HG02870 (cell line): ENCODE data around the gene TMEM219.

Experiments
- ATAC-seq: cut with Tn5 transposase; IDR thresholded peaks from one replicate; pipeline ENCODE4 v1.9.1; 2021; ENCODE audit warnings: mild to moderate bottlenecking, moderate library complexity; ENCODE audit not compliant: unreplicated experiment

TMEM219 gene

DNA sequence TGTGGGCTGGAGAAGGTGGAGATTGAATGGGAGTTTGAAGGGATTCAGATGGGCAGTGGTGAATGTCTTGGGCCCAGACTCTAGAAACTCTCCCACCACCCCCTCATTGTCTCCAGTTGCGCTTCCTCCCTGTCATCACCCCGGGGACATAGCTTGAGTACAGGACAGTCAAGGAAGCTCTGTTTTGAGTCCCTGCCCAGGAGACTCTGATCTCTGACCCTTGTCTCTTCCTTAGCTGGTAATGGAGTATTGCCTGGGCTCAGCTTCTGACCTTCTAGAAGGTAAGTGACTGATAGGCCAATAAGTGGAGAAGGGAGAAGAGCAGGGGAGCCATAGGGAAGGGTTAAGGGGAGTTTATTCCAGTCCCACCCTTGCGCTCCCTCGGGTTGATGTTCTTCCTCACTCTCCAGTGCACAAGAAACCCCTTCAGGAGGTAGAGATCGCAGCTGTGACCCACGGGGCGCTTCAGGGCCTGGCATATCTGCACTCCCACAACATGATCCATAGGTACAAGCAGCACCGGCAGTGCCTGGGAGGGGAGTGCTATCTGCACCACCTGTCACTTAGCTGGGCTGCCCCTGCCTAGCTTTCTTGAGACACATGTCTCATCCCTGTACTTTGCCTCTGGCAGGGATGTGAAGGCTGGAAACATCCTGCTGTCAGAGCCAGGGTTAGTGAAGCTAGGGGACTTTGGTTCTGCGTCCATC lies 16.8 kb downstream of the TMEM219 start:
- ATAC-seq: no peak

DNA sequence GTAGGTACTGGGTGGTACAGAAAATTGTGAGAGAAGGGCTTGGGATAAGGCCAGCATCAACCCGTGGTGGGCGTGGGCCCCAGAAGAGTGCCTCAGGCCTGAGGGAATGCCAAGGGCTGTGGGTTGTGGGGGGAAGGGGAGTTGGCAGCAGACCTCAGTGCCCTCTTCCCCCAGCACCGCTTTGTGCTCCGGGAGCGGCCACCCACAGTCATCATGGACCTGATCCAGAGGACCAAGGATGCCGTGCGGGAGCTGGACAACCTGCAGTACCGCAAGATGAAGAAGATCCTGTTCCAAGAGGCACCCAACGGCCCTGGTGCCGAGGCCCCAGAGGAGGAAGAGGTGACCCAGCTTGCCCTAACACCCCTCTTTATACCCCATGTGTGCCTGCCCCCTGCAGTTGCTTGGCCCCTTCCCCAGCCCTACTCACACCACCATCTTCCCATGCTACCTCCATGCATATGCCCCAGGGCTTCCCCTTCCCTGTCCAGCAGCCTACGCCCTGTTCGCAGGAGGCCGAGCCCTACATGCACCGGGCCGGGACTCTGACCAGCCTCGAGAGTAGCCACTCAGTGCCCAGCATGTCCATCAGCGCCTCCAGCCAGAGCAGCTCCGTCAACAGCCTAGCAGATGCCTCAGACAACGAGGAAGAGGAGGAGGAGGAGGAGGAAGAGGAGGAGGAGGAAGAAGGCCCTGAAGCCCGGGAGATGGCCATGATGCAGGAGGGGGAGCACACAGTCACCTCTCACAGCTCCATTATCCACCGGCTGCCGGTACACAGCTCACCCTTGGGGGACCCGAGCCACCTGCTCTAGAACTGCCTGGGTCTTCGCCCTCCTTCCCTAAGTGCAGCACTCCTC lies 20.9 kb downstream of the TMEM219 start:
- ATAC-seq: no peak

DNA sequence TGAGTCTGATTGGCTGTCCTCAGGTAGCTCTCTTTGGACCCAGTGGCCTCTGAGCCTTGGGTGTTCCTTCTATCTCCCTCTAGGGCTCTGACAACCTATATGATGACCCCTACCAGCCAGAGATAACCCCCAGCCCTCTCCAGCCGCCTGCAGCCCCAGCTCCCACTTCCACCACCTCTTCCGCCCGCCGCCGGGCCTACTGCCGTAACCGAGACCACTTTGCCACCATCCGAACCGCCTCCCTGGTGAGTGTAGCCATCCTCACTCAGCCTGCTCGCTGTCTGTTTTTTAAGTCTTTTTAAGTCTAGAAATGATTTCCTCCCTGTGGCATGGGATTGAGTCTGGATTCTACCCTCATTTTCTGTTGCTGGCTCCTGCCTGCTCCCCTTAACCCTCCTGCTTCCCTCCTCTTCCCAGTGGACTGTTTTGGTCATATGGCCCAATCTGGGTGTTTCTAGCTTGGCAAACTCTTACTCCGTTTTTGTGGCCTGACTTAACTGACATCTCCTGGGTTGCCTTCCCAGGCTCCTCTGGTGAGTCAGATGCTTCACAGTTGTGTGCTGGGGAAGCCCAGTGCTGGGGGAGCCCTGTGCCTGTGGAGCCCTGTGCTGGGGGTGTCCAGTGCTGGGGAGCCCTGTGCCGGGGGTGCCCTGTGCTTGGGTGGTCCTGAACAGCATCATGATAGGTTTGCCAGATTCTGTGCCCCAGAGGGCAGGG lies 21.7 kb downstream of the TMEM219 start:
- no peak for ATAC-seq

DNA sequence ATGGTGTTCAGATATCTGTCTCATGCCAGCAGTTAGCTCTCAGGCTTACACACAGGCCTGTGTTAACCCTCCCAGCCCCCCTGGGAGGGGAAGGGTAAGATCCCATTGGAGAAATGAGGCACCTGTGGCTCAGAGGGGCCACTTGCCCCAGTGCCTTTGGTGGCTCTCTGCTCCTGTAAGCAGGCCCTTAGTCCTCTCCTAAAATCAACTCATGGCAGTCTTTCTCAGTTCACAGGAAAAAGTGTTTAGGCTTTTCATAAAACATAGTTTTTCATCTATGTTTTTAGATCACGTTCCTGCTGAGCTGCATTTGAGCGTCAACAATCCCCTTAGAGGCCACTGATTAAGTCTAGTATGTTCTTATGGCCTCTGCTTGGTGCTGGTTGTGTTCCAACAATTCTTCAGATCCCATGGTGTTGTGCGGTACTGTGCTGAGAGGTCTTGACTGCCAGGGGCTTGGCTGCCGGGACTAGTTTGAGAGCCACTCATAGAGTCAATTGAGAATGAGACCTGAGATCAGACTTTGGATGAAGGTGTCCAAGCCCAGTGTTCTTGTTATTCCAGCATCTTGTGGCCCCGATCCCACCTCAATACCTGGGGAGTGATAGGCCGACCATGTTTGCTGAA lies 22.4 kb downstream of the TMEM219 start:
- no peak for ATAC-seq

DNA sequence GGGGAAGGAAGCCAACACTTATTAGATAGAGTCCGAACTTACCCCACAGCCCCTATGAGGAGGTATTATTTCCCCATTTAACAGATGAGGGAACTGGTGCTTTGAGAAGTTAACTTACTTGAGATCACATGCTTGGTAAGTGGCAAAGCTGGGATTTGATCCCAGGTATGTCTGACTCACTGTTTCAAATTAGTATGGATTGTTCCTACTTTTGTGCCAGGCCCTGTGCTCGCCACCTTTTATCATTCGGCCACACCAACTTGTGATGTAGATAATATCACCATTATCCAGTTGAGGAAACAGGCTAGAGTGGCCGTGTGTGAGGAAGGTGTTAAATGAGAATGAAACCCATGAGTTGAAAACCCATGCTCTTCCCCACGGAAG lies 22.9 kb downstream of the TMEM219 start:
- no peak for ATAC-seq

DNA sequence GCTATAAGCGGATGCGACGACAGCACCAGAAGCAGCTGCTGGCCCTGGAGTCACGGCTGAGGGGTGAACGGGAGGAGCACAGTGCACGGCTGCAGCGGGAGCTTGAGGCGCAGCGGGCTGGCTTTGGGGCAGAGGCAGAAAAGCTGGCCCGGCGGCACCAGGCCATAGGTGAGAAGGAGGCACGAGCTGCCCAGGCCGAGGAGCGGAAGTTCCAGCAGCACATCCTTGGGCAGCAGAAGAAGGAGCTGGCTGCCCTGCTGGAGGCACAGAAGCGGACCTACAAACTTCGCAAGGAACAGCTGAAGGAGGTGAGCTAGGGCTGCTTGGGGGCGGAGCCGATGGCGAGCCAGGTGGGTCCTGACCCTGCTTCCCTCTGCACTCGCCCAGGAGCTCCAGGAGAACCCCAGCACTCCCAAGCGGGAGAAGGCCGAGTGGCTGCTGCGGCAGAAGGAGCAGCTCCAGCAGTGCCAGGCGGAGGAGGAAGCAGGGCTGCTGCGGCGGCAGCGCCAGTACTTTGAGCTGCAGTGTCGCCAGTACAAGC lies 23.5 kb downstream of the TMEM219 start:
- ATAC-seq: no peak

DNA sequence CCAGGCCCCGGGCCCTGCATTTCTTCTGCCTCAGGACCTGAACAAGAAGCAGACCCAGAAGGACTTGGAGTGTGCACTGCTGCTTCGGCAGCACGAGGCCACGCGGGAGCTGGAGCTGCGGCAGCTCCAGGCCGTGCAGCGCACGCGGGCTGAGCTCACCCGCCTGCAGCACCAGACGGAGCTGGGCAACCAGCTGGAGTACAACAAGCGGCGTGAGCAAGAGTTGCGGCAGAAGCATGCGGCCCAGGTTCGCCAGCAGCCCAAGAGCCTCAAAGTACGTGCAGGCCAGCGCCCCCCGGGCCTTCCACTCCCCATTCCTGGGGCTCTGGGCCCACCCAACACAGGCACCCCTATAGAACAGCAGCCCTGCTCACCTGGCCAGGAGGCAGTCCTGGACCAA lies 24.4 kb downstream of the TMEM219 start:
- no peak for ATAC-seq

DNA sequence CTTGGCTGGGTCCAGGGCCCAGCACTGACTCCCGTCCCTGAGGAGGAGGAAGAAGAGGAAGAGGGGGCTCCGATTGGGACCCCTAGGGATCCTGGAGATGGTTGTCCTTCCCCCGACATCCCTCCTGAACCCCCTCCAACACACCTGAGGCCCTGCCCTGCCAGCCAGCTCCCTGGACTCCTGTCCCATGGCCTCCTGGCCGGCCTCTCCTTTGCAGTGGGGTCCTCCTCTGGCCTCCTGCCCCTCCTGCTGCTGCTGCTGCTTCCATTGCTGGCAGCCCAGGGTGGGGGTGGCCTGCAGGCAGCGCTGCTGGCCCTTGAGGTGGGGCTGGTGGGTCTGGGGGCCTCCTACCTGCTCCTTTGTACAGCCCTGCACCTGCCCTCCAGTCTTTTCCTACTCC lies 25.1 kb downstream of the TMEM219 start:
- ATAC-seq: no peak

DNA sequence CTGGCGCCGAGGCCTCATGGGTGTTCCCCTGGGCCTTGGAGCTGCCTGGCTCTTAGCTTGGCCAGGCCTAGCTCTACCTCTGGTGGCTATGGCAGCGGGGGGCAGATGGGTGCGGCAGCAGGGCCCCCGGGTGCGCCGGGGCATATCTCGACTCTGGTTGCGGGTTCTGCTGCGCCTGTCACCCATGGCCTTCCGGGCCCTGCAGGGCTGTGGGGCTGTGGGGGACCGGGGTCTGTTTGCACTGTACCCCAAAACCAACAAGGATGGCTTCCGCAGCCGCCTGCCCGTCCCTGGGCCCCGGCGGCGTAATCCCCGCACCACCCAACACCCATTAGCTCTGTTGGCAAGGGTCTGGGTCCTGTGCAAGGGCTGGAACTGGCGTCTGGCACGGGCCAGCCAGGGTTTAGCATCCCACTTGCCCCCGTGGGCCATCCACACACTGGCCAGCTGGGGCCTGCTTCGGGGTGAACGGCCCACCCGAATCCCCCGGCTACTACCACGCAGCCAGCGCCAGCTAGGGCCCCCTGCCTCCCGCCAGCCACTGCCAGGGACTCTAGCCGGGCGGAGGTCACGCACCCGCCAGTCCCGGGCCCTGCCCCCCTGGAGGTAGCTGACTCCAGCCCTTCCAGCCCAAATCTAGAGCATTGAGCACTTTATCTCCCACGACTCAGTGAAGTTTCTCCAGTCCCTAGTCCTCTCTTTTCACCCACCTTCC lies 25.6 kb downstream of the TMEM219 start:
- ATAC-seq: no peak

DNA sequence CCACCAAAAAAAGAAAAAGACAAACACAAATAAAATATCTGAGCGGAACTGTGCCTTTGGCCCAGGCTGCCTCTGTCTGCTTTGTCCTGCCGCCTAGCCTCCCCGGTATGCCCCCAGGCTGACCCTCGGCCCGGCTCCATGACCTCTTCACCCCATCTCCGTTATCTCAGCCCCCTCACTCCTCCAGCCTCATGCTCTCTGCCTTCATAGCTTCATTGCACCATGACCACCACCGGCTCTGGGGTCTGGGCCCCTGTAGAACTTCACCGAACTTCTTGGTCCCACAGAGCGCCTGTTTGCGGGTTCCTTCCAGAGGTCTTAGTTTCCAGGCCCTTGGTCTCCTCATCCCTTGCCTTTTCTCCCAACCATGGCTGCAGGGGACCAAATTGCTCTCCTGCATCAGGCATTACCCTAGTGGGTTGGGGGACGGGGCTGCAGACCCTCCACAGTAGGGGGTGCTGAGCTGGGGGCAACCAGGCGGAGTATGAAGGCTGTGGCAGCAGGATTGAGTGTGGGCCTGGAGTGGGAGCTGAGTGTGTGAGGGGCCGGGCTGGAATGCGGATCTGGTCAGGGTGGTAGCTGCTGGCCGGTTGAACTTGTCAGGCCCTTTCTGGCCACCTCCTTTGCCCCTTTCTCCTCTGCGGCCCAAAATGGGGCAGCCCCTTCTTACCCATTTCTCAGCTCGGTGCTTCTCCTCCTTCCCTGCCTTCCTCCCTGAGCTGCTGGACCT lies 26.6 kb downstream of the TMEM219 start:
- ATAC-seq: no peak

DNA sequence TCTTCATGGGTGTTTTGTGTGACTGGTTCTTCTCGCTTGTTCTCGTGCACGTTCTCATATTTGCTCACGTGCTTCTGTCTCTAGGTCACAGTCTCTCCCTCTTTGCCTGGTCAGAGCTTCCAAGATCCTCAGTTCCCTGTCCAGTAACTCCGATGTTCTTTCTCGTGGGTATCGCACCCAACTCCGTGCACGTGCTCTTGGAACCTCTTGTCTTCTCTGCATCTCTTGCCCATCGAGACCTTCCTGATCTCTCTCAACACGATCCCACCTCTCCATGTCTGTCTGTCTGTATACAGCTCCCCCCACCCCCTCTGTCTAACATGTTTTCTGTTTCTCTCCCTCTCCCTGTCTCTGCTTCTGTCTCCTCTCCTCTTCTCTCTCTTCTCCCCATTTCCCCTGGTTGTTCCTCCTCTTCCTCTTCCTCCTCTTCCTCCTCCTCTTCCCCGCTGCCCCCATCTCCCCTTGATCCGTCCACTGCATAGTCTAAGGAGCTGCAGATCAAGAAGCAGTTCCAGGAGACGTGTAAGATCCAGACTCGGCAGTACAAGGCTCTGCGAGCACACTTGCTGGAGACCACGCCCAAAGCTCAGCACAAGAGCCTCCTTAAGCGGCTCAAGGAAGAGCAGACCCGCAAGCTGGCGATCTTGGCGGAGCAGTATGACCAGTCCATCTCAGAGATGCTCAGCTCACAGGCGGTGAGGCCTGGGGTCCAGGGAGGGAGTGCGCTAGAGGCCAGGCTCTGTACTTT lies 27.4 kb downstream of the TMEM219 start:
- no peak for ATAC-seq

DNA sequence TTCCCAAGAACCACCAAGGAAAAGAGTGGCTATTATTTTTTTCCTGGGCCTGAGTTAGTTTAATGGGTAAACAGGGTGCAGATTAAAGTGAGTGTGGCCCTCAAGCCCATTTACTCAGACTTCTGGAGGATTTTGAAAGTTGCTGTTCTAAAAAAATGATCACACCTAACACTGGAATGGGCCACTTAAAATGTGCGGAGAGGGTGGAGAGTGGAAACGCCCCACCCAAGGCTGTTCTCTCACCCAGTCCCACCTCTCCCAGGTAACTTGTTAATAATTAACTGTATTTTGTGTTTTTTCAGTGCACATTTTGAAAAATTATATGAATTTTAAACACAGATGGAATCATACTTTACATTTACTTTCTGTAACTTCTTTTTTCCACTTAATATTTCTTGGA lies 28.2 kb downstream of the TMEM219 start:
- no peak for ATAC-seq

DNA sequence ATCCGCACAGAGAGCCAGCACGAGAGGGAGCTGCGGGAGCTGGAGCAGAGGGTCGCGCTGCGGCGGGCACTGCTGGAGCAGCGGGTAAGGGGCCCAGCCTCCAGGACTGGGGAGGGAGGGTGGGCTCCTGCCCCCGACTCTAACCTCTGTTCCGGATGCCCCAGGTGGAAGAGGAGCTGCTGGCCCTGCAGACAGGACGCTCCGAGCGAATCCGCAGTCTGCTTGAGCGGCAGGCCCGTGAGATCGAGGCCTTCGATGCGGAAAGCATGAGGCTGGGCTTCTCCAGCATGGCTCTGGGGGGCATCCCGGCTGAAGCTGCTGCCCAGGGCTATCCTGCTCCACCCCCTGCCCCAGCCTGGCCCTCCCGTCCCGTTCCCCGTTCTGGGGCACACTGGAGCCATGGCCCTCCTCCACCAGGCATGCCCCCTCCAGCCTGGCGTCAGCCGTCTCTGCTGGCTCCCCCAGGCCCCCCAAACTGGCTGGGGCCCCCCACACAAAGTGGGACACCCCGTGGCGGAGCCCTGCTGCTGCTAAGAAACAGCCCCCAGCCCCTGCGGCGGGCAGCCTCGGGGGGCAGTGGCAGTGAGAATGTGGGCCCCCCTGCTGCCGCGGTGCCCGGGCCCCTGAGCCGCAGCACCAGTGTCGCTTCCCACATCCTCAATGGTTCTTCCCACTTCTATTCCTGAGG lies 29.1 kb downstream of the TMEM219 start:
- no peak for ATAC-seq

DNA sequence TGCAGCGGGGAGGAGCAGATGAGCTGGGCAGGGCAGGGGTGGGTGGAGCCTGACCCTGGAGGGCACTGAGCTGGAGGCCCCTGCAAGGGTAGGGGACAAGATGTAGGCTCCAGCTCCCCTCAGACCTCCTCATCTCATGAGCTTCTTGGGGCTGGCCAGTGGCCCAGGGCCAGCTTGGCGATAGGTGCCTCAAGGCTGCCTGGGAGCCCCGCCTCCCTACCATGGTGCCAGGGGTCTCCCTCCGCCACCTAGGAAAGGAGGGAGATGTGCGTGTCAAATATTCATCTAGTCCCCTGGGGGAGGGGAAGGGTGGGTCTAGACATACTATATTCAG lies 29.7 kb downstream of the TMEM219 start:
- no peak for ATAC-seq

DNA sequence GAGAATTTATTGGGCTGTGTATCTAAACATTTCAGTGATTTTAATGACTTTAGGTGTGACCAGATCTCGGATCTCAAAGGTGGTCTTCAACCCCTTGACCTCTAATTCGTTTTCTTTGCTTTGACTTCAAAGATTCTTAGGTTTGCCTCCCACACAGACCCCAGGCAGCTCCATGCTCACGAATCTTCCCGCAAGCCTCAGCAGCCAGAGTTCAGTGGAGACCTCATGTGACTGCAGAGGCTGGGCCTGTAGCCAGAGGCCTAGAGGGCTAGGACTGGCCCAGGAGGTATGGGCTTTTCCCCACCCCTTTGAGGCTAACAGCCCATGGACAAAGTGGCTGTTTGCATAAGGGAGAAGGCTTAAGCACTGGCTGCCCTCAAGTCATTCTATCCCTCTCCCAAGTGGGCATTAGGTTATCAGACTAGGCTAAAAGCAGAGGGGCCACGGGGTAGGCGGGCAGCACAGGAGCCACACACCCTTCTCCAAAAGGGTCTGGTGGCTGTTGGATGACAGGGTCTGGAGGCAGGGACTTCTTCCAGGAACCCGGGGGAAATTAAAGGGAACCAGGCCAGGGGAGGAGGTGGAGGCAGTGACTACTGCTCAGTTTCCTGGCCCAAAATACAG lies 30.6 kb downstream of the TMEM219 start:
- ATAC-seq: no peak

DNA sequence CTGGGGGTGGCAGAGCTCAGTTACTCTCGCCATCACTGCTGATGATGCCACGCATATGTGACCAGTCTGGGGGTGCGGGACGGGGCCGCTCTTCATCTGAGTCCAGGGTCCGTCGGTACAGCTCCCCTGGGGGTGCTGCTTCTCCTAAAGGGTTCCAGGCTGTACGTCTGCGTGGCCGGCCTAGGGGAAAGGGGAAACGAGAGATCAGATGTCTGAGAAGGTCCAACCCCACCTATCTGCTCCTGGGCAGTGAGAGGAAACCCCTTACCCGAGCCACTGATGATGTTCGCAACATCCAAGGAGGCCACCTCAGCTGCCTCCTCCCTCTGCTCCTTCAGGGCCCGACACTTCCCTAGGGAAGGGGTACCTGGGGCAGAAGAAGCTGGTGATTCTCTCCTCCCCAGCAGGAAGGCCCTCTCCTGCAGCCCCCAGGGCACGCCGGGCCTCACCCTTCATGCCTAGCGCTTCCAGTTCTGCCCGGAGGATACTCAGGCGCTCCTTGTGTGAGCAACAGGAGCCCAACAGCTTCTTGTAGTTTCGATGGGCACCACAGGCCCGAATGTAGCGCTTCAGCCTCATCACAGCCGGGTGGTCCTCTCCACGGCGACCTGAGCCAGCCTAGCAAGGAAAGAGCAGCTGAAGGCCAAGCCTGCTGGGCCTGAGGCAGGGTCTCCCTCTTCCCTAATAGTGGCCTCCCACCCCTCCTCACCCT lies 31.5 kb downstream of the TMEM219 start:
- no peak for ATAC-seq

DNA sequence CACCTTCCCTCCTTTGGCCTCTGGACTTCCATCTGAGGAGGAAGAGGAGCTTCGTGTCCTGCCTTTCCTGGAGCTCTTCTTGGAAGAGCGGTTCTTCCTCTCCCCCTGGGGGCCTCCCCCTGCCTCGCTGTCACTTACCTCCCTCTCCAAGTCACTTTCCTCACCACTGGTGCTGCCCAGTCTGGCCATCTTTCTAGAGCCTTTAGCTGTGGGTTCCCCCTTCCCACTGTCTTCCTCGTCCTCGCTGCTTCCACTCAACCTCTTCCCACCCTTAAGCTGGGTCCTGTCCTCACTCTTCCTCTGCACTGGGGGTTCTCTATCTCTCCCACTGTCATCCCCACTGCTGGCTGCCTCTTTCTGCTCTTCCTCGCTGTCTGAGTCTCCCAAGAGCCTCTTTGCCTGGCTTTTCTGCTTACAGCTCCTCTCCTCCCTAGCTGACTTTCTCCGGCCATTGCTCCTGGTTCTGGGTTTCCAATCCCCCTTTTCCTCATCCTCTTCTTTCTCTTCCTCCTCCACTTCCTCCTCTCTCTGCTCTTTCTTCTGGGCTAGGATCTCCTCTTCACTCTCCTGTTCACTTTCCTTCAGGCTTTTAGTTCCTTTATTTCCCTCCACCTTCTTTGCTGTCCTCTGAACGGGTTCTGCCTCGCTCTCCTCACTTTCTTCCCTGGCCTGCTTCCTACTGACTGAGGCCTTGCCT lies 32.2 kb downstream of the TMEM219 start:
- no peak for ATAC-seq
